ENCODE measurements around the gene PCDHA5.

DNA sequence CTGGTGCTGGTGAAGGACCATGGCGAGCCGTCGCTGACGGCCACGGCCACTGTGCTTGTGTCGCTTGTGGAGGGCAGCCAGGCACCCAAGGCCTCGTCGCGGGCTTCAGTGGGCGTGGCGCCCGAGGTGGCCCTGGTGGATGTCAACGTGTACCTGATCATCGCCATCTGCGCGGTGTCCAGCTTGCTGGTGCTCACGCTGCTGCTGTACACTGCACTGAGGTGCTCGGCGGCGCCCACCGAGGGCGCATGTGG, 36.5 kb downstream of the PCDHA5 start:
- TF ChIP-seq, protein P1, sequence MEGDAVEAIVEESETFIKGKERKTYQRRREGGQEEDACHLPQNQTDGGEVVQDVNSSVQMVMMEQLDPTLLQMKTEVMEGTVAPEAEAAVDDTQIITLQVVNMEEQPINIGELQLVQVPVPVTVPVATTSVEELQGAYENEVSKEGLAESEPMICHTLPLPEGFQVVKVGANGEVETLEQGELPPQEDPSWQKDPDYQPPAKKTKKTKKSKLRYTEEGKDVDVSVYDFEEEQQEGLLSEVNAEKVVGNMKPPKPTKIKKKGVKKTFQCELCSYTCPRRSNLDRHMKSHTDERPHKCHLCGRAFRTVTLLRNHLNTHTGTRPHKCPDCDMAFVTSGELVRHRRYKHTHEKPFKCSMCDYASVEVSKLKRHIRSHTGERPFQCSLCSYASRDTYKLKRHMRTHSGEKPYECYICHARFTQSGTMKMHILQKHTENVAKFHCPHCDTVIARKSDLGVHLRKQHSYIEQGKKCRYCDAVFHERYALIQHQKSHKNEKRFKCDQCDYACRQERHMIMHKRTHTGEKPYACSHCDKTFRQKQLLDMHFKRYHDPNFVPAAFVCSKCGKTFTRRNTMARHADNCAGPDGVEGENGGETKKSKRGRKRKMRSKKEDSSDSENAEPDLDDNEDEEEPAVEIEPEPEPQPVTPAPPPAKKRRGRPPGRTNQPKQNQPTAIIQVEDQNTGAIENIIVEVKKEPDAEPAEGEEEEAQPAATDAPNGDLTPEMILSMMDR (IDR thresholded peaks at IDR 0.05; ENCODE audit: low read depth, low read length, poor library complexity, severe bottlenecking): no peak
- no peak for TF ChIP-seq EZH2phosphoT487 (IDR thresholded peaks at IDR 0.05; ENCODE audit: borderline replicate concordance, low read length)

All from DOHH2 (cell line).